Omental fat pad (tissue), 4 donors: ENCODE results near the gene ZNF341. TPM values are rescaled to one million over a fixed set of nuclear protein-coding genes. Genes with fewer than 3 reads are reported as not detected.

Source experiments
- ATAC-seq: fragments of 150-250 bp; one replicate; pipeline ENCODE4 v1.9.1; 2016; ENCODE audit warnings: mild to moderate bottlenecking, moderate library complexity; ENCODE audit not compliant: low FRiP score
- DNase-seq: peaks from one replicate; pipeline ENCODE4 v3.0.0-alpha.2; 2019; ENCODE audit warnings: low spot score
- total RNA-seq, 4 donors: library from RNA; depleted of rRNA; stranded (reverse); fragments of >200 nt; gene quantifications; one replicate each; pipeline ENCODE4 v1.1.0, GENCODE V29; 2016
- TF ChIP-seq, protein P1 (sequence below), 3 donors: fragments of 450-650 bp; IDR thresholded peaks; one replicate each; pipeline ENCODE4 v1.5.1; 2016 to 2017; ENCODE audit warnings: antibody characterized with exemption in 3 of 3, mild to moderate bottlenecking in 3 of 3, moderate library complexity in 2 of 3

The ZNF341 gene
- total RNA-seq, 4 donors from 2014 or later, result 1.6 to 2.3 (median 2.0) TPM

- no peak for ATAC-seq
- no peak for DNase-seq
- TF ChIP-seq, protein P1, sequence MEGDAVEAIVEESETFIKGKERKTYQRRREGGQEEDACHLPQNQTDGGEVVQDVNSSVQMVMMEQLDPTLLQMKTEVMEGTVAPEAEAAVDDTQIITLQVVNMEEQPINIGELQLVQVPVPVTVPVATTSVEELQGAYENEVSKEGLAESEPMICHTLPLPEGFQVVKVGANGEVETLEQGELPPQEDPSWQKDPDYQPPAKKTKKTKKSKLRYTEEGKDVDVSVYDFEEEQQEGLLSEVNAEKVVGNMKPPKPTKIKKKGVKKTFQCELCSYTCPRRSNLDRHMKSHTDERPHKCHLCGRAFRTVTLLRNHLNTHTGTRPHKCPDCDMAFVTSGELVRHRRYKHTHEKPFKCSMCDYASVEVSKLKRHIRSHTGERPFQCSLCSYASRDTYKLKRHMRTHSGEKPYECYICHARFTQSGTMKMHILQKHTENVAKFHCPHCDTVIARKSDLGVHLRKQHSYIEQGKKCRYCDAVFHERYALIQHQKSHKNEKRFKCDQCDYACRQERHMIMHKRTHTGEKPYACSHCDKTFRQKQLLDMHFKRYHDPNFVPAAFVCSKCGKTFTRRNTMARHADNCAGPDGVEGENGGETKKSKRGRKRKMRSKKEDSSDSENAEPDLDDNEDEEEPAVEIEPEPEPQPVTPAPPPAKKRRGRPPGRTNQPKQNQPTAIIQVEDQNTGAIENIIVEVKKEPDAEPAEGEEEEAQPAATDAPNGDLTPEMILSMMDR (IDR thresholded peaks at IDR 0.05), result no peak
These were observed 43.5 kb upstream of the ZNF341 start for GRCh38 chr20:33687993-33688937.

DNA sequence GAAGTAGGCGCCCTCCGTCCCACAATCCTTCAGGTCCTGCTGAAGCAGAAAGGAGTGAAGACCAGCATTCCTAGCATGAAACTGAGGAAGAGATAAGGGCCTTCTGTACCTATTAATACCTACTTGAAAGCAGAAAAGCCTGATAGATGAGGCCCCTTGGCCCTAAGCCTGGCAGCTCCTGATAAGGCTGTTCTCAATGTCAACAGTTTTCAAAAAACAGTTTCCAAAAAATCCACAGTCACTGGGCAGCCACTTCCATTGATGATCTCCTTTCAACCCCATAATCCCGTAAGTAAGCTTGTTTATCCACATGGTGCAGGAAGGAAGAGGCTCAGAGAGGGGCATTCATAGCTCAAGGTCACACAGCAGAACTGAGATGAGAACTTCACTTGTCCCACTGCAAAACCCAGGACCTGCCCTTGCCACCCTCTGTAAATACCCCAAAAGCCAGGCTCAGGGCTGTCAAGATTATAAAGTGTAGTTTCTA is 42.8 kb upstream of the ZNF341 start:
- ATAC-seq, result no peak
- no peak for DNase-seq
- TF ChIP-seq, protein P1 (IDR thresholded peaks at IDR 0.05), result no peak

GRCh38 chr20:33689493-33689892 is 42.3 kb upstream of the ZNF341 start:
- TF ChIP-seq, protein P1 (IDR thresholded peaks at IDR 0.05), result no peak
- ATAC-seq (no peak), DNase-seq (no peak)

GRCh38 chr20:33689973-33690372 is 41.8 kb upstream of the ZNF341 start:
- ATAC-seq (no peak), DNase-seq (no peak)
- TF ChIP-seq, protein P1 (IDR thresholded peaks at IDR 0.05), result no peak

GRCh38 chr20:33693289-33693688 is 38.5 kb upstream of the ZNF341 start:
- TF ChIP-seq, protein P1 (IDR thresholded peaks at IDR 0.05), result no peak
- DNase-seq (no peak), ATAC-seq (no peak)

GRCh38 chr20:33693741-33694638 is 37.8 kb upstream of the ZNF341 start:
- no peak for DNase-seq
- TF ChIP-seq, protein P1 (IDR thresholded peaks at IDR 0.05), result no peak
- ATAC-seq, result peak; percentile 38
